IMR-90 (cell line): Measurements from ENCODE around the gene FMOD. TPM values are rescaled to one million over a fixed set of nuclear protein-coding genes. Genes with fewer than 3 reads are reported as not detected.
"Not testable (repeated sequence)": the region's sequence is repeated elsewhere in the genome, so short reads cannot be mapped to it uniquely, and the experiment has no call there.

Source experiments
- ATAC-seq: fragments of 200-7000 bp; cut with Tn5 transposase; 2 replicates; pipeline ENCODE4 v1.9.1; 2020; ENCODE audit warnings: low read depth, mild to moderate bottlenecking, moderate library complexity
- BruUV-seq: library from RNA; stranded (reverse); fragments of 400-500 nt; replicated peaks from 2 replicates; lab custom pipeline; 2021; lab: Mats Ljungman, UMichigan
- CTCF ChIA-PET: fragments of 300-600 bp; formaldehyde crosslinking; extraction: SDS; loops from one replicate; lab custom pipeline; 2021; ENCODE audit warnings: antibody characterized with exemption; lab: Yijun Ruan, JAX
- POLR2A ChIA-PET: fragments of 300-600 bp; sonication (Branson Sonifier 250); formaldehyde crosslinking; loops from one replicate; lab custom pipeline; 2022; ENCODE audit warnings: antibody characterized with exemption; ENCODE audit not compliant: unreplicated experiment; lab: Charles Lee
- DNase-seq: peaks from one replicate; pipeline ENCODE4 v3.0.0; 2013
- H2AFZ ChIP-seq: replicated peaks from 2 replicates; pipeline ENCODE3; 2013; ENCODE audit warnings: low read length, mild to moderate bottlenecking; ENCODE audit not compliant: poor library complexity
- H2AK5ac ChIP-seq: 2 replicates; pipeline ENCODE4 v1.6.1; 2013; ENCODE audit warnings: low read depth, low read length, inconsistent platforms
- H2AK9ac ChIP-seq: replicated peaks from 2 replicates; pipeline ENCODE3; 2013; ENCODE audit warnings: mild to moderate bottlenecking, low read depth, low read length, moderate library complexity; ENCODE audit not compliant: poor library complexity
- H2BK120ac ChIP-seq: 2 replicates; pipeline ENCODE4 v1.6.1; 2013; ENCODE audit warnings: low read depth, low read length, inconsistent platforms
- H2BK15ac ChIP-seq: 3 replicates; pipeline ENCODE4 v1.6.1; 2013; ENCODE audit warnings: low read depth, low read length, inconsistent platforms
- H2BK20ac ChIP-seq: 2 replicates; pipeline ENCODE4 v1.6.1; 2013; ENCODE audit warnings: low read depth, mild to moderate bottlenecking, inconsistent platforms, low read length, moderate library complexity
- H2BK5ac ChIP-seq: 2 replicates; pipeline ENCODE4 v1.6.1; 2013; ENCODE audit warnings: mild to moderate bottlenecking, low read depth, low read length, inconsistent platforms; ENCODE audit not compliant: poor library complexity, severe bottlenecking
- H3K14ac ChIP-seq: replicated peaks from 2 replicates; pipeline ENCODE4 v1.6.1; 2013; ENCODE audit warnings: low read depth, low read length, inconsistent platforms
- H3K18ac ChIP-seq: 2 replicates; pipeline ENCODE4 v1.6.1; 2013; ENCODE audit warnings: low read depth, low read length, control low read depth
- H3K23ac ChIP-seq: 2 replicates; pipeline ENCODE4 v1.6.1; 2013; ENCODE audit warnings: low read depth, low read length, inconsistent platforms
- H3K27ac ChIP-seq: 2 replicates; pipeline ENCODE4 v1.5.1; 2013; ENCODE audit warnings: mild to moderate bottlenecking, control low read depth, low read length; ENCODE audit not compliant: insufficient read depth
- H3K27me3 ChIP-seq: 2 replicates; pipeline ENCODE4 v1.6.1; 2013; ENCODE audit warnings: low read length; ENCODE audit not compliant: control insufficient read depth, insufficient read depth
- H3K36me3 ChIP-seq: 2 replicates; pipeline ENCODE4 v1.6.1; 2013; ENCODE audit warnings: low read length, mixed read lengths; ENCODE audit not compliant: control insufficient read depth, insufficient read depth
- H3K4ac ChIP-seq: 2 replicates; pipeline ENCODE4 v1.6.1; 2013; ENCODE audit warnings: low read depth, low read length, inconsistent platforms
- H3K4me1 ChIP-seq: 2 replicates; pipeline ENCODE4 v1.6.1; 2013; ENCODE audit warnings: low read length, mixed read lengths; ENCODE audit not compliant: control insufficient read depth, insufficient read depth
- H3K4me2 ChIP-seq: 2 replicates; pipeline ENCODE4 v1.6.1; 2013; ENCODE audit warnings: low read depth, mild to moderate bottlenecking, control low read depth, low read length, moderate library complexity
- H3K4me3 ChIP-seq: 2 replicates; pipeline ENCODE4 v1.5.1; 2013; ENCODE audit warnings: low read depth, mild to moderate bottlenecking, control low read depth, low read length, moderate library complexity; ENCODE audit not compliant: insufficient read depth
- H3K56ac ChIP-seq: 2 replicates; pipeline ENCODE4 v1.6.1; 2013; ENCODE audit warnings: low read length, inconsistent platforms; ENCODE audit not compliant: insufficient read depth; ENCODE audit errors: extremely low read depth
- H3K79me1 ChIP-seq, 2 experiments: 2 replicates each; pipeline ENCODE4 v1.6.1; 2013; ENCODE audit warnings: low read length in 2 of 2, inconsistent platforms in 1 of 2, low read depth in 1 of 2
- H3K9ac ChIP-seq: 2 replicates; pipeline ENCODE4 v1.6.1; 2013; ENCODE audit warnings: low read depth, low read length, control low read depth
- H3K9me1 ChIP-seq: 2 replicates; pipeline ENCODE4 v1.6.1; 2013; ENCODE audit warnings: low read length, inconsistent platforms; ENCODE audit not compliant: insufficient read depth
- H3K9me3 ChIP-seq: 2 replicates; pipeline ENCODE4 v1.6.1; 2013; ENCODE audit warnings: low read length; ENCODE audit not compliant: control insufficient read depth, insufficient read depth
- H4K20me1 ChIP-seq: 2 replicates; pipeline ENCODE4 v1.6.1; 2013; ENCODE audit warnings: low read length, inconsistent platforms; ENCODE audit not compliant: insufficient read depth
- H4K5ac ChIP-seq: 2 replicates; pipeline ENCODE4 v1.6.1; 2013; ENCODE audit warnings: mild to moderate bottlenecking, low read depth, low read length, control low read depth
- H4K8ac ChIP-seq, 2 experiments: 2 replicates each; pipeline ENCODE4 v1.6.1; 2013; ENCODE audit warnings: low read depth in 2 of 2, low read length in 2 of 2, control low read depth in 1 of 2, inconsistent platforms in 1 of 2
- H4K91ac ChIP-seq: 2 replicates; pipeline ENCODE4 v1.6.1; 2013; ENCODE audit warnings: low read depth, low read length, inconsistent platforms; ENCODE audit not compliant: insufficient read depth
- WGBS, 2 experiments: methylation state at CpG; one replicate each; pipeline versions ENCODE4 v1.1.5 to v1.1.7; 2013; ENCODE audit warnings: missing lambda C conversion rate in 2 of 2; ENCODE audit not compliant: insufficient read length in 1 of 2; ENCODE audit errors: extremely low coverage in 2 of 2; 5-methylcytosine and 5-hydroxymethylcytosine counted together
- dilution Hi-C: fragments of 300-500 bp; cut with HindIII; formaldehyde crosslinking; loops from one replicate; pipeline ENCODE4 v1.14.3; 2018; ENCODE audit warnings: low sequenced_read_pairs; ENCODE audit not compliant: unreplicated experiment
- in situ Hi-C: fragments of 300-500 bp; cut with MboI; formaldehyde crosslinking; loops from 3 replicates; pipeline ENCODE4 v1.14.3; 2019; ENCODE audit warnings: low sequenced_read_pairs, inconsistent platforms, mixed read lengths
- intact Hi-C: fragments of 100-400 bp; cut with micrococcal nuclease; formaldehyde crosslinking; loops from 2 replicates; pipeline ENCODE4 v1.10.0; 2022
- polyA plus RNA-seq, 3 experiments: library from polyadenylated mRNA; depleted of rRNA; stranded (reverse); fragments of >200 nt; gene quantifications; 2 replicates each; pipeline ENCODE4 v1.2.3, GENCODE V29; 2012; ENCODE audit warnings: low replicate concordance in 1 of 3
- total RNA-seq: library from RNA; depleted of rRNA; stranded (reverse); fragments of >200 nt; gene quantifications from 2 replicates; pipeline ENCODE4 v1.2.3, GENCODE V29; 2012

The FMOD gene
- total and polyA plus RNA-seq, 2 of the 4 experiments (the other 2 are of a cell fraction), result 0.18 to 2.7 TPM

DNA sequence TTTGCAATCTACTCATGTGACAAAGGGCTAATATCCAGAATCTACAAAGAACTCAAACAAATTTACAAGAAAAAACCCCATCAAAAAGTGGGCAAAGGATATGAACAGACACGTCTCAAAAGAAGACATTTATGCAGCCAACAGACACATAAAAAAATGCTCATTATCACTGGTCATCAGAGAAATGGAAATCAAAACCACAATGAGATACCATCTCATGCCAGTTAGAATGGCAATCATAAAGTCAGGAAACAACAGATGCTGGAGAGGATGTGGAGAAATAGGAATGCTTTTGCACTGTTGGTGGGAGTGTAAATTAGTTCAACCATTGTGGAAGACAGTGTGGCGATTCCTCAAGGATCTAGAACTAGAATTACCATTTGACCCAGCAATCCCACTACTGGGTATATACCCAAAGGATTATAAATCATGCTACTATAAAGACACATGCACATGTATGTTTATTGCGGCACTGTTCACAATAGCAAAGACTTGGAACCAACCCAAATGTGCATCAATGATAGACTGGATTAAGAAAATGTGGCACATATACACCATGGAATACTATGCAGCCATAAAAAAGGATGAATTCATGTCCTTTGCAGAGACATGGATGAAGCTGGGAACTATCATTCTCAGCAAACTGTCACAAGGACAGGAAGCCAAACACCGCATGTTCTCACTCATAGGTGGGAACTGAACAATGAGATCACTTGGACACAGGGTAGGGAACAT lies 36.7 kb downstream of the FMOD start:
- in situ Hi-C loops, H2AFZ ChIP-seq, H2BK20ac ChIP-seq, H3K9ac ChIP-seq, H3K56ac ChIP-seq, POLR2A ChIA-PET, H3K79me1 ChIP-seq, H3K9me1 ChIP-seq, H3K4me2 ChIP-seq, H3K4me3 ChIP-seq, dilution Hi-C loops, H3K27ac ChIP-seq, H2BK5ac ChIP-seq, H3K36me3 ChIP-seq, H4K8ac ChIP-seq, H4K91ac ChIP-seq, H3K18ac ChIP-seq, H3K14ac ChIP-seq, H2BK15ac ChIP-seq, H3K23ac ChIP-seq, ATAC-seq, H2AK9ac ChIP-seq, BruUV-seq, H2AK5ac ChIP-seq, H3K4me1 ChIP-seq, DNase-seq, H3K9me3 ChIP-seq, H4K20me1 ChIP-seq, intact Hi-C loops, H4K5ac ChIP-seq, H3K4ac ChIP-seq, H2BK120ac ChIP-seq: not testable (repeated sequence)
- CTCF ChIA-PET, result interaction anchor here (1.0 kb wide), 1 partner anchor 47 kb away, joined by 3 read pairs; no protein-coding TSS in a partner anchor
- WGBS, 2 experiments, result no CpG with 5 or more reads among the region's 4 CpGs
- H3K27me3 ChIP-seq, result peaks cover 11% of the 10 kb centered on the region
